ENCODE measurements around the gene GRIK4.

The GRIK4 gene

GRCh38 chr11:120867531-120867930 is 356.0 kb downstream of the GRIK4 start:
- no peak overlapping the region for H3K27ac ChIP-seq (replicated peaks)
- no peak overlapping the region for H3K4me3 ChIP-seq (replicated peaks; ENCODE audit: insufficient read depth, low read length)
- DNase-seq (ENCODE audit: low read depth in 1 of 2, low spot score in 1 of 2), result no peak
- no peak for TF ChIP-seq POLR2AphosphoS5 (IDR thresholded peaks at IDR 0.05; ENCODE audit: low read depth)
- no peak for TF ChIP-seq SPI1 (IDR thresholded peaks at IDR 0.05; ENCODE audit: borderline replicate concordance, low read depth)
- TF ChIP-seq CTCF (IDR thresholded peaks at IDR 0.05; ENCODE audit: insufficient read depth, low read length), result no peak
- TF ChIP-seq REST (IDR thresholded peaks at IDR 0.05; ENCODE audit: insufficient replicate concordance, low read depth), result no peak
- TF ChIP-seq GABPA (IDR thresholded peaks at IDR 0.05; ENCODE audit: low read depth), result no peak
- H3K27me3 ChIP-seq (ENCODE audit: insufficient read depth, poor library complexity, severe bottlenecking), result peaks cover 6% of the 10 kb centered on the region

- DNase-seq (ENCODE audit: low read depth in 1 of 2, low spot score in 1 of 2), result no peak
- TF ChIP-seq SPI1 (IDR thresholded peaks at IDR 0.05; ENCODE audit: borderline replicate concordance, low read depth) (no peak), CTCF (IDR thresholded peaks at IDR 0.05; ENCODE audit: insufficient read depth, low read length) (no peak), REST (IDR thresholded peaks at IDR 0.05; ENCODE audit: insufficient replicate concordance, low read depth) (no peak), POLR2AphosphoS5 (IDR thresholded peaks at IDR 0.05; ENCODE audit: low read depth) (no peak), GABPA (IDR thresholded peaks at IDR 0.05; ENCODE audit: low read depth) (no peak)
- peaks cover 6% of the 10 kb centered on the region for H3K27me3 ChIP-seq (ENCODE audit: insufficient read depth, poor library complexity, severe bottlenecking)
- H3K4me3 ChIP-seq (replicated peaks; ENCODE audit: insufficient read depth, low read length), result no peak overlapping the region
- H3K27ac ChIP-seq (replicated peaks), result no peak overlapping the region
These were observed 356.4 kb downstream of the GRIK4 start for GRCh38 chr11:120867988-120868387.

GRCh38 chr11:120869097-120869496 is 357.5 kb downstream of the GRIK4 start:
- H3K27me3 ChIP-seq (ENCODE audit: insufficient read depth, poor library complexity, severe bottlenecking), result peaks cover 6% of the 10 kb centered on the region
- H3K27ac ChIP-seq (replicated peaks), result no peak overlapping the region
- TF ChIP-seq SPI1 (IDR thresholded peaks at IDR 0.05; ENCODE audit: borderline replicate concordance, low read depth) (no peak), CTCF (IDR thresholded peaks at IDR 0.05; ENCODE audit: insufficient read depth, low read length) (no peak), GABPA (IDR thresholded peaks at IDR 0.05; ENCODE audit: low read depth) (no peak), POLR2AphosphoS5 (IDR thresholded peaks at IDR 0.05; ENCODE audit: low read depth) (no peak), REST (IDR thresholded peaks at IDR 0.05; ENCODE audit: insufficient replicate concordance, low read depth) (no peak)
- DNase-seq (ENCODE audit: low read depth in 1 of 2, low spot score in 1 of 2), result no peak
- no peak overlapping the region for H3K4me3 ChIP-seq (replicated peaks; ENCODE audit: insufficient read depth, low read length)
